GM04503 (cell line): ENCODE results near the gene SLC25A21.
"Not testable (repeated sequence)": the region's sequence is repeated elsewhere in the genome, so short reads cannot be mapped to it uniquely, and the experiment has no call there.

Experiments
- DNase-seq: peaks from one replicate; pipeline ENCODE4 v3.0.0-alpha.2; 2012; ENCODE audit warnings: low read depth

Gene SLC25A21

DNA sequence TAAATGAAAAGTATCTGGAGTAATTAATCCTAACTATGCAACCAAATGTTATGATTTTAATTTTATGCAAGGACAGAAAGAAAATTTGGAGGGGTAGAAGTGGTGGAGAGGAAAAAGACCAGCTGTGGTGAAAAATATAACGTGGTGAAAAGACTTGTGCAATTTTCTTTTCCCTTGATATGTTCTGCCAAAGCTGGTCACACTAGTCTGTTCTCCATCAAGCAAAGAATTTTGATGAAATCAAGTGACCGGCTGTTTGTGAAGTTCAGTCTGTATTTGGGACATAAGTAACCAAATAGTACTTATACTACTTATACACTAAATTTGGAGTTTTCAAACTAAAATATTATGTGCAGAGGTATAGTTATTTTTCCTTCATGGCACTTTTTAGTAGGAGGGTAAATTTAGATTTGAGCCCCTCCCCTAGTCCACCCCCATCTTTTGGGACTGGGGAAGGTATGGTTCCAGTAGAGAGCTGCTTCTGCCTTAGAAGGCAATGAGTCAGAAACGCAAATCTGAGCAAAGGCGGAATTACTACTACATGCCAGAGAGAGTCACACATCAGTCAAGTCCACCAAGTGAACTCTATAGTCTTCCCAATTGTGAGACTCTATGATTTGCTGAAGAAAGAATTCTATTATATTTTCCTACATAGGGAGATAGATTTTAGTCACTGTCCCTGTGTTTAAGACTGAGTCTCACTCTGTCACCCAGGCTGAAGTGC lies 229.7 kb downstream of the SLC25A21 start:
- DNase-seq, result no peak

DNA sequence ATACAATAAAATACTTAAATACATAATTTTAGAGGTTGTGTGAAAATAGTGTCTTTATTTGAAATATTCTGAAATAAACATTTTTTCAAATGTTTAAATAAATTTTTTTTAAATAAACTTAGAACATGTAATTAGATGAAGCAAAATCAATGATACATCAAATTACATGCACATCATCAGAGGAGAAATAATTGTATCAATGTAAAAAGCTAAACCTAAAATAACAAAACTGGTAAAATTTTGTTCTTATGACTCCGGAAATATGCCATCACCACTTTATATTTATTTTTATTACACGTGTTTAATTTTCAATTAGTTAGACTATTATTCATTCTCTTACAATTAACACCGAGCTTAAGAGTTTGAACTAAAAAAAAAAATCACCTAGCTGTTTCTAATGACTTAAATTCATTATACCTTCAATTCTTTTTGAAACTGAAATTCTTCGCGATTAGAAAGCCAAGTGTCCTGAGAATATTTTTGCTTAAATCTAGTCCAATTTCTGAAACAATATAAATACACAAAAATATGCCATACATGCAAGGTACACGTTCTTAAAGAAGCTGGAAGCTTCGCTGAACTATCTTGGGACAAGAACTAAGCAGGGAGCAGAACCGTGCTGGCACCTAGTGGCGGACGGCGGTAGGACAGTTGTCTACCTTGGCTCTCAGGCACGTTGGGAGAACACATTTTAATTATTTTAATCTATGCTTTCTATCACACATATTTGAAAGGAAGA lies 230.5 kb downstream of the SLC25A21 start:
- DNase-seq, result no peak

DNA sequence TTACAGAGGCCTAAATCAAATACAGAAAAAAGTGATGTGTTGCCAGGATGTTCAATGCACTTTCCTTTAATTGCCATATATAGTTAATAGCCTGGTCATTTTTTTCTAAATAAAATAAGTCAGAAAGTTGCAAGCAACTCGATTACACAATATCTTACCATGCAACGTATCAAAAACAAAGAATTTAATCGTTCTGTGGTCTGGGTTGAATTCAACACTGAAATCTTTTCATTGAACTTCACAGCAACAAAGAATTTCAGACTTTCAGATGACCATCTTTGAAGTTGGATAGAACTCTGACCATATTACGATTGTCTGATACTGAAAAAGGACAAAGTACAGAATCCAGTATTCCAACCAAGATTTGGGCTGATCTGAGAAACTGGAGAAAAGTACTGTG lies 231.9 kb downstream of the SLC25A21 start:
- no peak for DNase-seq

DNA sequence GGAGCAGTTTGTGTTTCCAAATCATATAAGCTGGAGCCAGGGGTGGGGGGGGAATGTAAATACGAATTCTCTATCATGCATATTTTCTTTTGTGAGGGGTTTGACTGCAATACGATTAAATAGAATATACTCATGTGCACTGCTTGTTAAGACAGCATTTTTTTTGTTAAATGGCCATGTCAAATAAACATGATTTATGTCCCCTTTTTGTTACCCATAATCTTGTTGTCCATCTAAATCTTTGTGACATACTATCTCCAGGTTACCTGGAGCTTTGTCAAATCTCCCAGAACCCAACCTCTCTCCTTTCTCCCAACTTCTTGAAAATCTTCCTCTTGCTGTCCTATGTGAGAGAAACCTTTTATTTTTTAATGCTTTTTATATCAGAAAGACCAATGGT lies 233.1 kb downstream of the SLC25A21 start:
- DNase-seq, result no peak

DNA sequence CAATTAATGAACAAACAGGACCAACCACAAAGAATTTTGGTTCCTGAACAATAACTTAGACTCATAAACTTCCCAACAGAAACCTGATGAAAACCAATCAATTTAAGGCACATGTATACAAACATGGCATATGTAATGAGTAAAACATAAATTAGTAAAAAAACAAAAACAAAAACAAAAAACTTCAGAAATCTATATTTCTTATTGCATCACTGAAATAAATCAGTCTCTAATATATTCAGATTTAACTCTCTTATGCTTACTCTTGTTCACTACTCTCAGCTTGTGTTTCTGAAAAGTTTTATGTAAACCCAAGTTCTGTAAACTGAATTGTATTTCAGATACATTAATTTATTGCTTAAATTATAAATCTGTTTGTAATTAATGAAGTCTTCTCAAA lies 233.7 kb downstream of the SLC25A21 start:
- no peak for DNase-seq

DNA sequence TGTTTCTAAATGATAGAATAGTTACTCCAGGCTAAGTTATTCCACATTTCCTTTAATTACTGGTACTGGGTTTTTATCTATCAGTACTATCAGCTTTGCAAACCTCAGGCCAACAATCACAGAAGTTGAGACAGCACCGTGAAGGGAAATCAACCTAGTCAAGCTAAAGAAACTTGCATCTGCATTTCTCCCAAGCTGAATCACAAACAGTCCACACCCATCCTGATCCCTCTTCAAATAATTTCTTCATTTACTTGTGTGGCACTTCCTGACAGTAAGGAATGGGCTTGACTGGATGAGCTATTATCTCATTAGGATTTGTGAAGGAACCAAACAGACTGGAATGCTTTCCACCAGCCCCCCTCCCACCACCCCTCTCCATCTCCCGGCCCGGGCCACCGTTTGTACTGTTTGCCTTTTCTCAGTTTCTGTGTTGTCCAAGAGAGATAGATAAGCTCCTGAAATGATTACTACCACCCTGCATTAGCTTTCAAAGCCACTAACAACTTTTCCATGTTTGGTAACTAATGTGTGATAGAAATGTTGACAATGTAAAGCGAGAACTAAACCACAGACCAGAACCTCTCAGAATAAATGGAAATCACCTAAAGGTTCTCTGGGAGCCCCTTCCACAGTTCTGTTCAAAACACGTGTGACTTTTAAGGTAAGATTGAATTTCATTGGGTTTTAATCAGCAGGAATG lies 236.3 kb downstream of the SLC25A21 start:
- DNase-seq, result no peak

DNA sequence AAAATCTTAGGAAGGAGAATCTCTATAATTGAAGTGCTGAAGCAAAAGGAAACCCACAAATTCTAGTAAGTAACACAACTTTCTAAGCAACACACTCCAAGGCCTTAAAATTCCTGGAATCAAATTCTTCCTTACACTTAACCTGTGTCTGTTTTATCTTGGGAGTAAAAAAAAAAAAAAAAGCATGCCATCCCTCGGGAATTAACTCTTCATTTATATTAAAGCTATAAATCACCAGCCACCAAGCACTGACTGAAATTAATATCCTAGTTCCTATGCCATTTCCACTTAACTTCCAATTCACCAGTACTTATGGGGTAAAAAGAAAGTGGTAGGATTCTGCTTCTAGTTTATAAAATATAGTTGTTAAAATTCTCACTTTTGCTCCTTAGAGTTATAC lies 238.1 kb downstream of the SLC25A21 start:
- no peak for DNase-seq

DNA sequence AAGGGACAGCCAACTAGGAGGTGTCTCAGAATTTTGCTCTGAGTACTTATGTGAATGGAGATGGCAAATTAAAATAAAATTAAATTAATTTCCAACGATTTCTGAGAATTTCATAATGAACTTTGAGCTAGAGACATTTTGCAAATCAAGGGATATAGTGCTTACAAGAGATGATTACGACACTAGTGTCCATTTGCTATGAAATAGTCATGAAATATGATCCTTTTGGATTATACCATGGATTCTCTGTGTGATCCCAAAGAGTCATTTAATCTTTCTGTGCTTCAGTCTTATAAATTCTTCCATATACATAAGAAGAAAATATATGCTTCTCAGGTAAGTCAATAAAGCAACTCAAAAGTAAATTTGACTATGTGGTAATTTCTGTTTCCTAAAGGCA lies 240.6 kb downstream of the SLC25A21 start:
- DNase-seq, result no peak

DNA sequence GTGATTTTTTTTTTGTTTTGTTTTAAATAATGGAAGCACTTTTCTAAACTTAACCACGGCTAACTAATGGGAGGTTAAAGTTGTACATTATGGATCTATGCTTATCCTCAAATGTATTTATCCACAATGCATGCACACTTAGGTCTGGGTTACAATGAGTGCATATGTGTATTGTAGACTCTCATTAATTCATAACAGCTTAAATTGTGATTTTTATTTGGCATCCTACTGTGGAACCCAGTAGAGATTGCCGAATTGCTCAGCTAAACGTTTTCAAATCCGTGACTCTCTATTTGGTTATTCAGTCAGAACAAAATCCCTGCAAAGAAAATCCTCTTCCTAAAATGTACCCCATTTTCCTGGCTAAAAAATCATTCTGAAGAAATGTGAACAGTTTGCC lies 244.0 kb downstream of the SLC25A21 start:
- DNase-seq, result no peak

DNA sequence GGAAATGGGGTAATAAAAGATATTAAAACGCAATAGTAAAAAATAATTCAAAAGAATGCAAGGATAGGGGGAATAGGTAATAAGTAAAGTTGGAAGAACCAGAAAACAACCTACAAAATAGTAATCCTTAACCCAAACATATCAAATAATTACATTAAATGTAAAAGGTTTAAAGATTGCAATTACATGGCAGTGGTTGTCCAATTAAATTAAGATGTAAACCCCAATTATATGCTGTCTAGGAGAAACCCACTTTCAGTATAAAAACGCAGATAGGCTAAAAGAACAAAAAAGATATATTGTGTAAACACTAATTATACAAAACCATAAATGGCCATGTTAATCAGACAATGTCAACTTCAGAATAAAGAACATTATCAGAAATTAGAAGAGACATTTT lies 247.3 kb downstream of the SLC25A21 start:
- DNase-seq, result no peak

DNA sequence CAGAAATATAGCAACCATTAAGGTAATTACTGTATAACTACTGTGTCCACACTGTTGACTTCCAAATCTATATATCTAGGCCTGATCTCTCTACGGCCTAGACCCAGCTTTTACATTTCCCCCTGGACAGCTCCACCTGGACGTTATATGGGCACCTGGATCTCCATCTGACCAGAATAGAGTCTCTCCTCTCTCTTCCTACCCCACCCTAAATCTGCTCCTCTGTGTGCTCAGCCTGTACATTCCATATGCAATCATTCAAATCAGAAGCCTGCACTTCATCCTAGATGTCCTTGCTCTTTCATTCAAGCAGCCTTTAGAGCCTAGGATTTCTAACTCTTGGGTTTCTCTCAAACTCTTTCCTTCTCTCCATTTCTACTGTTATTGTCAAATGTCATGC lies 255.7 kb downstream of the SLC25A21 start:
- DNase-seq, result no peak

DNA sequence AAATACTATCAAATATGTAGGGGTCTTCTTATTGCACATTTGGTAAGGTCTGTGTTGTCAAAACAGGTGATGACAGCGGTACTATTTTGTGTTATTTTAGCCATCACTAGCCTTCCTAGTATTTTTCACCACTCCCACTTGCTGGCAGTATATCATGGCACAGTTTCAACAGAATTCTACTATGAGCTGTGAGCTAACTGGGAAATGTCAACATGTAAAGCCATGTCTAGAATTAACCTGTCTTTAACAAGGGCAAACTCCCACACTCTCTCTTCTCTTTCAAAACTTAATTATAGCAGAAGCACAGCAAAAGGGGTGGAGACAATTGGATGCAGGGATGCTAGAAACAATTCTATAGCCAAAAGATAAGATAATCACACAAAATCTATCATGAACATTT lies 257.3 kb downstream of the SLC25A21 start:
- DNase-seq, result no peak

DNA sequence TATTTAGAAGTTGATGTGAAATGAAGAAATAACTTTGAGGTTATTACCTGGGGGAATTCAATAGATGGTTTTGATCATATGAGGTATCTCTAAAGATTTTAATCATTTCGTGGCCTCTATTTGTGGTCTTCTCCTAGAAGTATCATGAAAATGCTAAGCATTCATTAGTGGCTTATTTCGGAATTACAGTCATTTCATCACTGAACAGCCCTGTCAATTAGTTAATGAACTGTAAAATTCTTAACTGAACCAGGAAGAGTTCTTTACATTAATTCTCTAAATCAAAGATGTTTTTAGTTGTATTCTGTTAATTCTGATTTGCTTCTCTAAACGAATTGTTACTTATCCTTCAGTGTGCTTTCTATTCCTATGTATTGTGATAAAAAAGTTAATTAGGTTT lies 261.8 kb downstream of the SLC25A21 start:
- DNase-seq, result no peak

DNA sequence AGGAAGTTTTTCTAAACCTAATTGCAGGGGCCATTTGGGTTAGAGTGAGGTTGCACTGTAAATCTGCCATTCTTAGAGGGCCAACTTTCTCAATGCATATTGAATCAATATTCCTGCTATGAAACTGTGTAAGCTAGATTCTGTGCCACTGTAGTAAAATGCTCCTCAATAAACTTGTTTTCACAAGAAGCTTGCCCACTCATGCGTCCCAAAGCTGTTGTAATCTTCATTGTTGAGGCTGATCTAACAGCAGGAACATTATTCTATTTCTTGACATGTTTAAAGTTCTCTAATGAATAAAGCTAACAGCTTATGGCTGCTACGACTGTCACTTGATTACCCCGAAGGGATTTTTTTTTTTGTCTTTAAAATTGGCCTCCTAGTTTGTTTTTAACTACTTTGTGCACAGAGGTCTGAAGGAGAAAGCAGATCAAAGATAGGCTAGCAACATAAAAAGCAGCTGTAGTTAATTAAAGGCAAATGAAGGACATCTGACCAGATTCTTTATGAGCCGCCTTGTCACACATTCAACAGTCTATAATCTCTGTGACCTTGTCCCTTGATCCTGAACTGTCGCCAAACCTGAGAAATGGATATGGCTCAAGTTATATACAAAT lies 267.0 kb downstream of the SLC25A21 start:
- DNase-seq, result no peak

DNA sequence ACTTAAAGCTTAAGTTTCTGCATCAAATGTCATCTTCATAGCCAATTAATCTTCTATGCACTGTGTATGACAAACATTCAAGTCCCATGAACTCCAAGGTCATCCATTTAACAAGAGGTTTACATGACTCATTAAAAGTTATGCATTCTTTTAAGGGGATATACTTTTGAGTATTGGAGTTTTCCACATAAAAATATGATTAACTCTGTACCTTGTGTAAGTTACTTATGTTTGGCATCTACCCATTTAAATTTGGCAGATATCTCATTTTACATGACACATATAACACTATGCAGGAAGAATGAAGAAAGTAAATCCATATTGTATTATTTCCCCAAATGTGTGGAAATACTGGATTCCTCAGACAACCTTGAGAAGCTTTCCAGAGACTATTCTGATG lies 270.5 kb downstream of the SLC25A21 start:
- DNase-seq, result no peak

DNA sequence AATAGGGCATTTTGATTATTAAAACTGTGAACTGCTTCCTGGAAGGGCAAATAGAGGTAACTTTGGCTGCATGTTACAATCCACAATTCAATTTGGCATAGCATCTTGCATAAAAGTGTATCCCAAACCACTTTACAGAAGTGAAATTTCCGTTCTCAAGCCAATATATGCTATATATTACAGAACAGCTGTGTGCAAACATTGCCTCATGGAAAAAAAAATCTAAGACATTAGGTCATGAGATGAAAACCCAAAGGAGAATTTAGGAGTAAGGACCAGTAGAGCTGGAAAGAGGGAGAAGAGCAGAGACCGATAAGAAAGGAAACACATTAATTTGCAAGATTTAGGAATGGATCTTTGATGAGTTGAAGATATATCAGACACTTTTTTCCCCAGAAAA lies 271.6 kb downstream of the SLC25A21 start:
- DNase-seq, result no peak

DNA sequence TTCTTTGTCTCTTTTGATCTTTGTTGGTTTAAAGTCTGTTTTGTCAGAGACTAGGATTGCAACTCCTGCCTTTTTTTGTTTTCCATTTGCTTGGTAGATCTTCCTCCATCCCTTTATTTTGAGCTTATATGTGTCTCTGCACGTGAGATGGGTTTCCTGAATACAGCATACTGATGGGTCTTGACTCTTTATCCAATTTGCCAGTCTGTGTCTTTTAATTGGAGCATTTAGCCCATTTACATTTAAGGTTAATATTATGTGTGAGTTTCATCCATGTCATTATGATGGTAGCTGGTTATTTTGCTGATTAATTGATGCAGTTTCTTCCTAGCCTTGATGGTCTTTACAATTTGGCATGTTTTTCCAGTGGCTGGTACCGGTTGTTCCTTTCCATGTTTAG lies 276.1 kb downstream of the SLC25A21 start:
- DNase-seq, result not testable (repeated sequence)

DNA sequence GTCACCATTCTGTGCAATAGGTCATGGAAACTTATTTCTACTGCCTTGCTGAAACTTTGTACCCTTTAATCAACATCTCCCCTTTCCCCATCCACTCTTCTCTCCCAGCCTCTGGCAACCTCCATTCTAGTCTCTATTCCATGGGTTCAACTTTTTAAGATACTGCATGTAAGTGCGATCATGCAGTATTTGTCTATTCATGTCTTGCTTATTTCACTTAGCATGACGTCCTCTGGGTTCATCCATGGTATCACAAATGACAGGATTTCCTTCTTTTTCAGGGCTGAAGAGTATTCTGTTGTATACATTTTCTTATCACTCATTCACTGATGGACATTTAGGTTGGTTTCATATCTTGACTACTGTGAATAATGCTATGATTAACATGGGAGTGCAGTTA lies 288.4 kb downstream of the SLC25A21 start:
- DNase-seq, result no peak

DNA sequence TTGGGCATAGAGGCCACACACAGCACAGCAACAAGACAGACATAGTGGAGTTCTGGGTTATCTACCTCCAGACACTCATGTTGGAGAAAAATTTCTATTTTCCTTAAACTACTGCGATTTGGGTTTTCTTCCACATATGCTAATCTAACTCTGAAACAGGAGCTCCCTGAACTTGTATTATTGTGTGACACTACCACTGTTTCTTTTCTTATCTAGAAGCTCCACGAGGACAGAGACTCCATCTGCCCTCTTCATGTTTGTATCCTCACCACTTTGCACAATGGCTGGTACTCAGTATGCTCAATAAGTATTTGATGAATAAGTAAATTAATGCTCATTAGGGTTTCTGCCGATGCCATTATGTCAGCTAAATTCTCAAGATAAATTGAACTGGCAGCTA lies 292.1 kb downstream of the SLC25A21 start:
- no peak for DNase-seq

DNA sequence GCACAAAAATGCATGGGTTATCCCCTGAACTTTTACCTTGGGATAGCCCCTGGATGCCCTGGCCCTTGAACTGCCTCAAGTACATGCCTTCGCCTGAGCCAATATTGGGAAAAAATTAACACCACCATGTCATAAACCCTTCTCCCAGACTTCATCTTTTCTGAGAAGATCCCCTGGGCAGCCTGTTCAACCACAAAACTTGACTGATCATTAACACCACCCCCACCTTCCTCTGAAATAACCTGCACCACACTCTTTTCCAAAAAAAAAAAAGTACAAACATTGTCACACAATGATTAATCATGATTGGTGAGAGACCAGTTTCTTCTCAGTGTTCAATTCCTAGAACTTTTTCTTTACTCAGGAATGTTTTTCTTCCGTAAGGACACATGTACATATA lies 292.8 kb downstream of the SLC25A21 start:
- no peak for DNase-seq

DNA sequence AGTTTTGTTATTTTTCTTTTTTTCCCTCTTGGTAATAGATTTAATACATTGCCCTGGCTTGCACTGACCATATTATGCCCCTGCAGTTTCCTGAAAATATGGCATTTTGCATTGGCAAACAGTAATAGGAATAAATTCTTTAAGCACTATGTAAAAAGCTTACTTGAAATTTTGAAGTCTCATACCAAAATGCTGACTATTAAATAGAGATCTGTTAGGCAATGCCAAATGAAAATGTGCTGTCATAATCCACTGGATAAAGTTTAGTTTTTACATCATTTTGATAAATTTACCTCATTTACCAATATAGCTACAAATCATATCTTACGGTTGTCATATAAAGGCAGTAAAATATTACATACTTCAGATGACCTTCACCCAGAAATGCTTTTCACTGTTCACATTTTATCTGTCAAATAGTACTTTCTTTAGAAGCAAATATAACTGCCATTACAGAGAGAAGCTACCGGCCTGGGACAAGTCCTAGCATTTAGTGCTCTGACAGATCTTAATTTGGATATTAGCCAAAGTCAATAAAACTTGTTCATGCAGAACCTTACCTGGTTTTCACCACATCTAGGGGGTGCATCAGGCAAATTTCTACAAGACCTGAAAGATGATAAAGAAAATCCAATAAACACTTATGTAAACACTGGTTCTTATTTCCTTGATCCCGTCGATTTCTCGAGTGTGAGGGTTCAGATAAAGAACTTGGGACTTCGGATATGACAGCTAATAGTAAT lies 297.8 kb downstream of the SLC25A21 start:
- no peak for DNase-seq

DNA sequence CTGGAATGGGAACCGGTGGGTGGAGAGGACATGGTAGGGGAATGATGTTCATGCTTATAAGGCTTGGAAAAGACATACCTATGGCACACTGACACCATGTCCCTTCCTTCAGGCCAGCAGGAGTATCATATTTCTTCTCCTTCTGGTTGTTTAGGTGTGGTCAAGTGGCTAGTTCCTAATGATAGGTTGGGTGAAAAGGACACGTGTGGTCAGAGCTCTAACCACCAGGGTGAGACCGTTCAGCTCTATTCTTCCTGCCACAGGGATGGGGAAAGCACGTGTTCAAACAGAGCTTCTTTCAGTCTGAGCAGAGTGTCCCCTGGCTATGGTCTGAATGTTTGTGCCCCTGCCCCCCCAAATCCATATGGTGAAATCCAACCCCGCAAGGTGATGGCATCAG lies 301.6 kb downstream of the SLC25A21 start:
- DNase-seq, result no peak
